Measurements from ENCODE around the gene HS6ST1. TPM values are rescaled to one million over a fixed set of nuclear protein-coding genes. Genes with fewer than 3 reads are reported as not detected.

Gene HS6ST1
- total RNA-seq, 4 donors from 2014 or later: 11.2 to 32.2 (median 14.7) TPM

GRCh38 chr2:128306931-128307460, 11.7 kb downstream of the HS6ST1 start:
- no peak for TF ChIP-seq CTCF (IDR thresholded peaks at IDR 0.05; ENCODE audit: low read depth)

GRCh38 chr2:128306081-128306930, 12.4 kb downstream of the HS6ST1 start:
- no peak for TF ChIP-seq CTCF (IDR thresholded peaks at IDR 0.05; ENCODE audit: low read depth)

- TF ChIP-seq CTCF (IDR thresholded peaks at IDR 0.05; ENCODE audit: low read depth): no peak
These were observed 13.1 kb downstream of the HS6ST1 start for GRCh38 chr2:128305555-128306080.

GRCh38 chr2:128304715-128305554, 13.7 kb downstream of the HS6ST1 start:
- TF ChIP-seq CTCF (IDR thresholded peaks at IDR 0.05; ENCODE audit: low read depth): no peak

- no peak for TF ChIP-seq CTCF (IDR thresholded peaks at IDR 0.05; ENCODE audit: low read depth)
These were observed 14.3 kb downstream of the HS6ST1 start for GRCh38 chr2:128304330-128304714.

GRCh38 chr2:128303911-128304310, 14.8 kb downstream of the HS6ST1 start:
- TF ChIP-seq CTCF (IDR thresholded peaks at IDR 0.05; ENCODE audit: low read depth): no peak
